ENCODE results near the gene SLC25A23. TPM values are rescaled to one million over a fixed set of nuclear protein-coding genes. Genes with fewer than 3 reads are reported as not detected.
"Not testable (repeated sequence)": the region's sequence is repeated elsewhere in the genome, so short reads cannot be mapped to it uniquely, and the experiment has no call there.

The SLC25A23 gene
- 10 to 100 TPM; 40.6 to 91.8 (median 67.1) TPM for total RNA-seq
- polyA plus RNA-seq, result 10 to 100 TPM; 15.0 to 49.4 (median 49.0) TPM
- long read RNA-seq, donor 1, partial matches to known transcripts, result 0 of 51 reads
- long read RNA-seq, donor 1, other reads (novel, unspliced or antisense), result 43 of 51 reads
- long read RNA-seq, donor 2, transcript SLC25A23-202 (10 exons, 3,425 nt), result major isoform, 6 of 56 reads
- long read RNA-seq, donor 2, partial matches to known transcripts, result 7 of 56 reads
- long read RNA-seq, donor 2, other reads (novel, unspliced or antisense), result 41 of 56 reads

DNA sequence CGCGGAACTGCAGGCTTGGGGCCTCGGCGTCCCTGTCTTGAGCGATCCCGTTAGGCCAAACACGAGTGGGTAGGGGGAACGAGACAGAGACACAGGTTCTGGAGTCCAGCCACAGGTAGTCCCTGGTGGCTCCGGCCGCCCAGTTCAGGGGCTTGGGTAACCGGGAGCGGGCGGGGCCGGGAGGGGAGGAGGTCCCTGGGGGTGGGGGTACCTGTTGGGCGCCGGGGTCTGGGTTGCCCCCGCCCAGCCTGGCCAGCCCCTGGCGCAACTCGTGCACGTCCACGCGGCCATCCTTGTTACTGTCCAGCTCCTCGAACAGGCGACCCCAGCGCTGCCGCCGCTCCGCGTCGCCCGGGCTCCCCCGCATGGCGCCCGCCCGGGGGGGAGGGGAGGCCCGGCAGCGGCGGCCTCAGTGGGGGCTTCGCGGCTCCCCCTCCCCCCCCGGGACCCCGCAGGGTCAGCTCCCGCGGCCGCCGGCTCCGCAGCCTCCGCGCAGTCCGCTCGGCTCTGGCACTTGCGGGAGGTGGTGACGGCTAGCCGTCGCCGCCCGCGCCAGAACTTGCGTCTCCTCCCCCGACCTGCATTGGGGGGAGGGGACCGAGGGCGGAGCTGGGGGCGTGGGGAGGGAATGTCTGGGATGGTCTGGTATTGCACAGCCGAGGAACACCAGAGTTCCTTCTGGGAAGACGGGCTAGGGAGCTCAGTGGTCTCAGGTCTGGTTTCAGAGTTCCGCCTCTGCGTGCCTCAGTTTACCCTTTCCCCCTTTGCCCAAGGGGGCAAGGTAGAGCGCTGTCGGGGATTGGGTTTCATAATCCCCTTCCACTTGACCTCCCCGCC lies at the start of gene SLC25A23:
Gene SLC25A23, minus strand, starts transcription at position 531 of the 837 bp plus-strand sequence. Its CDS starts 164 bp downstream, at position 367.
- H3K4me3 ChIP-seq, result peak within 1 kb of the TSS; percentile 86
- 2% methylated on average over 32 to 66 of the region's 70 CpGs for WGBS, 3 donors
- DNase-seq, result peak; percentile 68 to 78
- ATAC-seq, result peak; percentile 60 to 79 (median 71)
- H3K36me3 ChIP-seq (ENCODE audit: insufficient read depth in 1 of 2, low read depth in 1 of 2), result peaks cover 0 to 24% of the 10 kb centered on the region in 2 donors
- TF ChIP-seq, protein P1, sequence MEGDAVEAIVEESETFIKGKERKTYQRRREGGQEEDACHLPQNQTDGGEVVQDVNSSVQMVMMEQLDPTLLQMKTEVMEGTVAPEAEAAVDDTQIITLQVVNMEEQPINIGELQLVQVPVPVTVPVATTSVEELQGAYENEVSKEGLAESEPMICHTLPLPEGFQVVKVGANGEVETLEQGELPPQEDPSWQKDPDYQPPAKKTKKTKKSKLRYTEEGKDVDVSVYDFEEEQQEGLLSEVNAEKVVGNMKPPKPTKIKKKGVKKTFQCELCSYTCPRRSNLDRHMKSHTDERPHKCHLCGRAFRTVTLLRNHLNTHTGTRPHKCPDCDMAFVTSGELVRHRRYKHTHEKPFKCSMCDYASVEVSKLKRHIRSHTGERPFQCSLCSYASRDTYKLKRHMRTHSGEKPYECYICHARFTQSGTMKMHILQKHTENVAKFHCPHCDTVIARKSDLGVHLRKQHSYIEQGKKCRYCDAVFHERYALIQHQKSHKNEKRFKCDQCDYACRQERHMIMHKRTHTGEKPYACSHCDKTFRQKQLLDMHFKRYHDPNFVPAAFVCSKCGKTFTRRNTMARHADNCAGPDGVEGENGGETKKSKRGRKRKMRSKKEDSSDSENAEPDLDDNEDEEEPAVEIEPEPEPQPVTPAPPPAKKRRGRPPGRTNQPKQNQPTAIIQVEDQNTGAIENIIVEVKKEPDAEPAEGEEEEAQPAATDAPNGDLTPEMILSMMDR (IDR thresholded peaks at IDR 0.05), result no peak
- no peaks in the 10 kb centered on the region for H3K9me3 ChIP-seq
- peaks cover 0 to 19% (median 7%) of the 10 kb centered on the region in 3 donors for H3K27me3 ChIP-seq (ENCODE audit: insufficient read depth in 3 of 3, low read length in 2 of 3)
- intact Hi-C loops (cut with DNase I), result no loop called here
- H3K27ac ChIP-seq, result peak within 1 kb of the TSS; percentile 72
- peaks cover 9% of the 10 kb centered on the region for H3K4me1 ChIP-seq

DNA sequence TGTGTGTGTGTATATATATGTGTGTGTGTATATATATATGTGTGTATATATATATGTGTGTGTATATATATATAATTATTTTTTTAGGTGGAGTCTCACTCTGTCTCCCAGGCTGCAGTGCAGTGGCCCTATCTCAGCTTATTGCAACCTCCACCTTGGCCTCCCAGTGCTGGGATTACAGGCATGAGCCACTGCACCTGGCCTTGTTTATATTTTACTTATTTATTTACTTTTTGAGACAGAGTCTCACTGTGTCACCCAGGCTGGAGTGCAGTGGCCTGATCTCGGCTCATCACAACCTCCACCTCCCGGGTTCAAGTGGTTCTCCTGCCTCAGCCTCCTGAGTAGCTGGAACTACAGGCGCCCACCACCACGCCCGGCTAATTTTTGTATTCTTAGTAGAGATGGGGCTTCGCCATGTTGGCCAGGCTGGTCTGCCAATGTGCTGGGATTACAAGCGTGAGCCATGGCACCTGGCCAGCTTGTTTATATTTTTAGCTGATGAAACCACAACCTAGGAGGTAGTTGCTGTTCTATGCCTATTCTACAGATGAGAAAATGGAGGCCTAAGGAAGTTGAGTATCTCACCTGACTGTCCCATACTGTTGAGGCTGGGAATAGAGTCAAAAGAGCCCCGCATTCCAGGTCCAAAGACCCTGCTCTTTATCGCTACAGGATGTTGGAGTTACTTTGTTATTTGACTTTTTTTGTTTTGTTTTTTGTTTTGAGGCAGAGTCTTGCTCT lies 48.6 kb upstream of the SLC25A23 start:
- H3K4me3 ChIP-seq; intact Hi-C loops (cut with DNase I); DNase-seq; H3K27ac ChIP-seq; H3K27me3 ChIP-seq (ENCODE audit: insufficient read depth in 3 of 3, low read length in 2 of 3); H3K4me1 ChIP-seq; H3K9me3 ChIP-seq; H3K36me3 ChIP-seq (ENCODE audit: insufficient read depth in 1 of 2, low read depth in 1 of 2): not testable (repeated sequence)
- WGBS, 3 donors, result 68 to 73% (median 73%) methylated on average over 9 of the region's 9 CpGs
- peak in 1 of 4 donors; percentile 31 for ATAC-seq

DNA sequence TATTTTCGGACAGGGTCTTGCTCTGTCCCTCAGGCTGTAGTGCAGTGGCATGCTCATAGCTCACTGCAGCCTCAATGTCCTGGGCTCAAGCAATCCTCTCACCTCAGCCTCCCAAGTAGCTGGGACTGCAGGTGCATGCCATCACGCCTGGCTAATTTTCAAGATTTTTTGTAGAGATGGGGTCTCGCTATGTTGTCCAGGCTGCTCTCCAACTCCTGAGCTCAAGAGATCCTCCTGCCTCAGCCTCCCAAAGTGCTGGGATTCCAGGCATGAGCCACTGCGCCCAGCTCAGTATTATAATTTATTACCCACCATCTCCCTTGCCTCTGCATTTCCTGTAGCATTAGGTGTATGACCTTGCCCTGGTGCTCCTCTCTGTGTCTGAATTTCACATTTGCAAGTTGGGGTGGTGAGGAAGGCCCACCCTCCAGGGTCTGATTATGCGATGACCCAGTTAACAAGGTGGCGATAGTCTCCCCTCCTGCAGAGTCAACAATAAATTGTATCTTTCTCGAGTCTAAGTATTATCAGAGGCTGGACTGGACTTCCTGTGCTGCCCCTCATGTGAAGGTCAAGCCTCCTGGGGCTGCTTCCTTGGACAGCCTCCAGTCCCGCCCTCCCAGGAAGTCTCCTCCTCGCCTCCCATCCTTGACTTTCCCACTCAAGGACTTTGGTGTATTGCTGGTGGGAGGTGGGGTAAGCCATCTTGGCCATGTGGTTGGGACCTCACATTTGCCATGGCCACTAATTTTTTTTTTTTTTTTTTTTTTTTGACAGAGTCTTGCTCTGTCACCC lies 44.0 kb upstream of the SLC25A23 start:
- TF ChIP-seq, protein P1 (IDR thresholded peaks at IDR 0.05), result no peak
- DNase-seq (no peak), ATAC-seq (no peak)
- no peak overlapping the region for H3K27ac ChIP-seq
- H3K4me3 ChIP-seq, result no peak overlapping the region
- no peaks in the 10 kb centered on the region for H3K36me3 ChIP-seq (ENCODE audit: insufficient read depth in 1 of 2, low read depth in 1 of 2)
- 66 to 71% (median 69%) methylated on average over 9 of the region's 9 CpGs for WGBS, 3 donors
- intact Hi-C loops (cut with DNase I), result no loop called here
- H3K27me3 ChIP-seq (ENCODE audit: insufficient read depth in 3 of 3, low read length in 2 of 3), result peaks cover 0 to 33% (median 20%) of the 10 kb centered on the region in 3 donors
- no peaks in the 10 kb centered on the region for H3K9me3 ChIP-seq
- no peaks in the 10 kb centered on the region for H3K4me1 ChIP-seq

DNA sequence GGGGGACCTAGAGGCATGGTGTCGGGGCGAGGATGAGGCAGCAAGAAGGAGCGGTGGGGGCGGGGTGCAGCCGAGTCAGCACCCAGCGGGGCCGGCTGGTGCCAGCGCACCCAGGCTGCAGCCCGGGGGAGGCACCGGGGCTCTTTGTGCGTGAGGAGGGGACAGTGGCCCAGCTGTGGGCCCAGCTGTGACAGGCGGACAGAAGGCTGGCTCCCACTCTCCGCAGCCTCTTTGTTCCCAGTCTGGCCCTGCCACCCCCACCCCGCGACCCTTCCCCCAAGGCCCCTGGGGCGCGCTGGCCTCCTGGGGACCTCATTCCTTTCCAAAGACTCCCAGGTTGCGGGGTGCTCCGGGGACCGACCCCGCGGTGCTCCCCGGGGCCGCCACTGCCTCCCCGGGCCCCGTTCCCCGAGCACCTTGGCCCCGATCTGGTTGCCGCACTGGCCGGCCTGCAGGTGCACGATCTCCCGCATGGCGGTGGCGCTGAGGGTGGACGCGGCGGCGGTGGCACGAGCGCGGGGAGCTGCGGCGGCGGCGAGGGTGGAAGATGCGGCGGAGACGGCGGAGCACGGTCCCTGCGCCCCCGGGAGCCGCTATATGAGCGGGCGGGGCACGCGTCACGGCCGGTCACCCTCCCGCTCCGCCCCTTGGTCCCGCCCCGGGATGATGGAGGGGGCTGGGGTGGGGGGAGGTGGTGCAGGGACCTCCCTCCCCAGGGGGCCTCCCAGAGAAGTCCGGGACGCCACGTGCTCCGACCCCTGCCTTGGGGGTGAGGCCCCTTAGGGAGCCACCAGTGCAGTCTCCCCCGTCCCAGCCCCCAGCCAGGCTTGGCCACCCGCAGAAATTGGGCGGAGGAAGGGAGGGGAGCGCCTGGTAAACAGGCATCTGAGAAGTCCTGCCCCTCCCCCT lies 42.4 kb upstream of the SLC25A23 start, which contains the start of gene TUBB4A:
Gene TUBB4A, minus strand, starts transcription at position 570 of the 909 bp plus-strand sequence. Its CDS starts 97 bp downstream, at position 473.
- ATAC-seq (peak in 3 of 4 donors; percentile 25 to 66 (median 48)), DNase-seq (peak; percentile 40 to 63)
- Histone ChIP-seq H3K9me3 (no peaks in the 10 kb centered on the region), H3K4me1 (no peaks in the 10 kb centered on the region), H3K27me3 (ENCODE audit: insufficient read depth in 3 of 3, low read length in 2 of 3) (peaks cover 0 to 33% (median 23%) of the 10 kb centered on the region in 3 donors), H3K36me3 (ENCODE audit: insufficient read depth in 1 of 2, low read depth in 1 of 2) (no peaks in the 10 kb centered on the region), H3K4me3 (peak within 1 kb of the TSS; percentile 58), H3K27ac (no peak within 1 kb of the TSS)
- TF ChIP-seq, protein P1 (IDR thresholded peaks at IDR 0.05), result no peak
- 0 to 1% (median 1%) methylated on average over 26 to 71 of the region's 71 CpGs for WGBS, 3 donors
- intact Hi-C loops (cut with DNase I), result no loop called here

Measured in psoas muscle (tissue), 8 donors.